B cell (primary cell): Measurements from ENCODE around the gene ZNF189. TPM values are rescaled to one million over a fixed set of nuclear protein-coding genes. Genes with fewer than 3 reads are reported as not detected.

Experiments
- ATAC-seq: fragments of 200-7000 bp; cut with Tn5 transposase; one replicate; pipeline ENCODE4 v1.10.0; 2021; ENCODE audit warnings: low read depth, mild to moderate bottlenecking, moderate number of reproducible peaks, moderate library complexity
- CTCF ChIA-PET: fragments of 350-600 bp; sonication (Branson Sonifier 250); formaldehyde crosslinking; loops from one replicate; lab custom pipeline; 2021; ENCODE audit warnings: antibody characterized with exemption, inconsistent platforms; lab: Charles Lee
- POLR2A ChIA-PET: fragments of 350-600 bp; sonication (Branson Sonifier 250); formaldehyde crosslinking; loops from one replicate; lab custom pipeline; 2021; ENCODE audit warnings: antibody characterized with exemption; lab: Charles Lee
- DNase-seq: peaks from one replicate; pipeline ENCODE4 v3.0.0; 2013
- H2AFZ ChIP-seq: 2 replicates; pipeline ENCODE4 v1.6.1; 2012; ENCODE audit warnings: mild to moderate bottlenecking, low read depth, low read length; ENCODE audit not compliant: insufficient read depth, poor library complexity, severe bottlenecking
- H3K27ac ChIP-seq, 2 donors: 1 replicate in 1 of 2; 2 replicates in 1 of 2; pipeline ENCODE4 v1.5.1; 2012 to 2013; ENCODE audit warnings: low read length in 2 of 2, mild to moderate bottlenecking in 2 of 2, moderate library complexity in 1 of 2
- H3K27me3 ChIP-seq, 4 experiments: fragments of 200-600 bp in 1 of 4; sonication (generic) in 1 of 4; replicated peaks in 1 of 4; 1 replicate in 2 of 4; 2 replicates in 2 of 4; pipeline versions ENCODE4 v1.6.1 to v1.7.0; 2013 to 2016; ENCODE audit warnings: low read length in 3 of 4, mild to moderate bottlenecking in 2 of 4, mixed read lengths in 1 of 4, moderate library complexity in 1 of 4; ENCODE audit not compliant: insufficient read depth in 4 of 4, control insufficient read depth in 3 of 4; ENCODE audit errors: control extremely low read depth in 1 of 4
- H3K36me3 ChIP-seq, 2 experiments: replicated peaks in 1 of 2; 1 replicate in 1 of 2; 2 replicates in 1 of 2; pipeline versions ENCODE4 v1.6.1 to v1.7.1; 2013; ENCODE audit warnings: low read length in 1 of 2; ENCODE audit not compliant: insufficient read depth in 2 of 2, control insufficient read depth in 1 of 2; ENCODE audit errors: control extremely low read depth in 1 of 2, extremely low read depth in 1 of 2
- H3K4me1 ChIP-seq, 2 donors: fragments of 200-600 bp in 1 of 2; sonication (generic) in 1 of 2; 1 replicate in 1 of 2; 2 replicates in 1 of 2; pipeline versions ENCODE4 v1.5.1 to v1.6.1; 2013 to 2017; ENCODE audit warnings: low read length in 2 of 2; ENCODE audit not compliant: control insufficient read depth in 2 of 2, insufficient read depth in 2 of 2
- H3K4me2 ChIP-seq: replicated peaks from 2 replicates; pipeline ENCODE3; 2012; ENCODE audit warnings: mild to moderate bottlenecking, low read depth, low read length; ENCODE audit not compliant: poor library complexity, severe bottlenecking
- H3K4me3 ChIP-seq, 5 experiments: fragments of 200-600 bp in 1 of 5; sonication (generic) in 1 of 5; 1 replicate in 3 of 5; 2 replicates in 2 of 5; pipeline versions ENCODE4 v1.5.1 to v1.7.0; 2011 to 2016; ENCODE audit warnings: low read length in 4 of 5, mild to moderate bottlenecking in 4 of 5, low read depth in 2 of 5, control low read depth in 1 of 5, moderate library complexity in 1 of 5; ENCODE audit not compliant: insufficient read depth in 1 of 5; ENCODE audit errors: control extremely low read depth in 1 of 5, extremely low read depth in 1 of 5
- H3K79me2 ChIP-seq: fragments of 200-600 bp; sonication (generic); one replicate; pipeline ENCODE4 v1.6.0; 2016; ENCODE audit warnings: low read length; ENCODE audit not compliant: control insufficient read depth, insufficient read depth
- H3K9ac ChIP-seq: fragments of 200-600 bp; sonication (generic); 2 replicates; pipeline ENCODE4 v1.6.1; 2017; ENCODE audit warnings: mild to moderate bottlenecking, low read length, moderate library complexity
- H3K9me3 ChIP-seq, 3 donors: one replicate each; pipeline versions ENCODE4 v1.6.1 to v1.7.1; 2013; ENCODE audit warnings: low read length in 2 of 3; ENCODE audit not compliant: control insufficient read depth in 2 of 3, insufficient read depth in 1 of 3; ENCODE audit errors: control extremely low read depth in 1 of 3
- H4K20me1 ChIP-seq: 2 replicates; pipeline ENCODE4 v1.6.0; 2012; ENCODE audit warnings: mild to moderate bottlenecking, low read length; ENCODE audit not compliant: insufficient read depth, control insufficient read depth, poor library complexity, severe bottlenecking
- H3K27ac Mint-ChIP-seq: one replicate; pipeline ENCODE4 v1.8.0; 2021; ENCODE audit warnings: mixed read lengths
- H3K27me3 Mint-ChIP-seq: one replicate; pipeline ENCODE4 v1.8.0; 2021; ENCODE audit warnings: mixed read lengths
- H3K4me1 Mint-ChIP-seq: one replicate; pipeline ENCODE4 v1.8.0; 2021; ENCODE audit warnings: mixed read lengths
- H3K4me3 Mint-ChIP-seq: one replicate; pipeline ENCODE4 v1.8.0; 2021; ENCODE audit warnings: mixed read lengths
- H3K9me3 Mint-ChIP-seq: one replicate; pipeline ENCODE4 v1.8.0; 2022; ENCODE audit warnings: mixed read lengths; ENCODE audit not compliant: insufficient read depth
- CTCF ChIP-seq: fragments of 200-600 bp; IDR thresholded peaks from one replicate; pipeline ENCODE4 v1.8.0; 2022; ENCODE audit warnings: antibody characterized with exemption, mild to moderate bottlenecking
- EZH2 ChIP-seq: IDR thresholded peaks from 2 replicates; pipeline ENCODE4 v1.6.1; 2012; ENCODE audit warnings: borderline replicate concordance, low read depth, mild to moderate bottlenecking, moderate library complexity, low read length; ENCODE audit not compliant: insufficient read depth, poor library complexity, severe bottlenecking
- intact Hi-C: fragments of 100-400 bp; cut with micrococcal nuclease; formaldehyde crosslinking; loops from one replicate; pipeline ENCODE4 v1.10.0; 2022
- polyA plus RNA-seq: library from polyadenylated mRNA; depleted of rRNA; stranded (reverse); fragments of >200 nt; gene quantifications from 2 replicates; pipeline ENCODE4 v1.2.3, GENCODE V29; 2012
- total RNA-seq, 2 donors: library from RNA; stranded (reverse); fragments of 120-200 nt in 1 of 2; gene quantifications; 1 replicate in 1 of 2; 2 replicates in 1 of 2; pipeline versions ENCODE4 v1.2.3 to v1.2.4, GENCODE V29; 2013 to 2022

Gene ZNF189
- total and polyA plus RNA-seq, 2 donors (not counting 1 experiment from before 2014, with no cell fraction given) = 4.0 to 25.7 TPM

GRCh38 chr9:101414839-101415238, 16.2 kb downstream of the ZNF189 start:
- TF ChIP-seq CTCF (no peak), EZH2 (no peak)
- Mint-ChIP-seq H3K27ac (no peak overlapping the region), H3K4me3 (no peak overlapping the region), H3K9me3 (peaks cover 28% of the 10 kb centered on the region), H3K27me3 (no peaks in the 10 kb centered on the region), H3K4me1 (no peaks in the 10 kb centered on the region)
- ATAC-seq (no peak), DNase-seq (no peak)
- no peak overlapping the region for H3K9ac ChIP-seq
- no peak overlapping the region for H2AFZ ChIP-seq
- peaks cover 5 to 58% (median 7%) of the 10 kb centered on the region in 3 donors for H3K9me3 ChIP-seq
- H3K36me3 ChIP-seq = no peaks in the 10 kb centered on the region
- no peak overlapping the region for H3K4me3 ChIP-seq
- ChIA-PET CTCF (interaction anchor here (1.1 kb wide), 1 partner anchor 26 kb away, joined by 3 read pairs; no protein-coding TSS in a partner anchor), POLR2A (no interaction called here)
- no peaks in the 10 kb centered on the region for H3K79me2 ChIP-seq
- no peaks in the 10 kb centered on the region for H3K4me1 ChIP-seq
- H4K20me1 ChIP-seq = no peaks in the 10 kb centered on the region
- no peaks in the 10 kb centered on the region for H3K27me3 ChIP-seq
- intact Hi-C loops = no loop called here
- no peak overlapping the region for H3K27ac ChIP-seq
- H3K4me2 ChIP-seq = no peak overlapping the region

GRCh38 chr9:101415578-101415977, 16.9 kb downstream of the ZNF189 start:
- DNase-seq (no peak), ATAC-seq (no peak)
- no peak overlapping the region for H3K4me3 Mint-ChIP-seq
- TF ChIP-seq EZH2 (no peak), CTCF (no peak)
- Histone ChIP-seq H3K4me1 (no peaks in the 10 kb centered on the region), H3K4me2 (no peak overlapping the region), H3K27me3 (no peaks in the 10 kb centered on the region), H4K20me1 (no peaks in the 10 kb centered on the region), H3K27ac (no peak overlapping the region), H3K4me3 (no peak overlapping the region), H3K36me3 (no peaks in the 10 kb centered on the region), H2AFZ (no peak overlapping the region), H3K9ac (no peak overlapping the region), H3K9me3 (peaks cover under 1 to 51% (median 5%) of the 10 kb centered on the region in 3 donors), H3K79me2 (no peaks in the 10 kb centered on the region)
- no peak overlapping the region for H3K27ac Mint-ChIP-seq
- H3K4me1 Mint-ChIP-seq = no peaks in the 10 kb centered on the region
- peaks cover 28% of the 10 kb centered on the region for H3K9me3 Mint-ChIP-seq
- no peaks in the 10 kb centered on the region for H3K27me3 Mint-ChIP-seq
- intact Hi-C loops = no loop called here
- ChIA-PET POLR2A (no interaction called here), CTCF (no interaction called here)
